HepG2 (cell line): Measurements from ENCODE around the gene MSMB. TPM values are rescaled to one million over a fixed set of nuclear protein-coding genes. Genes with fewer than 3 reads are reported as not detected.
A peak's percentile ranks its signal among the peaks of the same experiment; 100 is the strongest.

Experiments
- CCAR2 ChIP-seq: fragments of 200-400 bp; formaldehyde crosslinking; optimal IDR thresholded peaks from 2 replicates; pipeline ENCODE3; 2018; ENCODE audit warnings: low read depth, mild to moderate bottlenecking, low read length, moderate library complexity
- DMAP1 ChIP-seq: IDR thresholded peaks from 2 replicates; pipeline ENCODE4 v1.6.1; 2016
- EHMT2 ChIP-seq: fragments of 200-600 bp; sonication (generic); IDR thresholded peaks from 2 replicates; pipeline ENCODE4 v1.7.0; 2017; ENCODE audit warnings: antibody characterized with exemption, low read depth, low read length, borderline replicate concordance
- FOSL1 ChIP-seq: sonication (generic); formaldehyde crosslinking; IDR thresholded peaks from 2 replicates; pipeline ENCODE4 v1.9.0; 2021; ENCODE audit warnings: missing genetic modification reagents, borderline replicate concordance
- ZNF362 ChIP-seq: sonication (generic); formaldehyde crosslinking; IDR thresholded peaks from 2 replicates; pipeline ENCODE4 v1.4.0; 2020; ENCODE audit warnings: missing genetic modification reagents, mild to moderate bottlenecking, borderline replicate concordance
- polyA plus RNA-seq, 8 experiments: library from polyadenylated mRNA; depleted of rRNA in 3 of 8; stranded (reverse) in 7 of 8; unstranded in 1 of 8; fragments of >200 nt; fragmentation: Illumina TruSeq in 4 of 8; extraction: Trizol in 4 of 8; gene quantifications; 2 replicates each; pipeline versions ENCODE4 v1.2.1 to v1.2.3, GENCODE V29; 2011 to 2016; ENCODE audit warnings: low read depth in 4 of 8, missing spikeins in 1 of 8, mixed read lengths in 1 of 8; ENCODE audit not compliant: insufficient read depth in 1 of 8
- total RNA-seq, 5 experiments: library from RNA; depleted of rRNA; stranded (reverse); fragments of >200 nt; fragmentation: Illumina TruSeq; extraction: Trizol; gene quantifications; 2 replicates each; pipeline ENCODE4 v1.2.3, GENCODE V29; 2016; ENCODE audit warnings: low read depth in 1 of 5
- TF ChIP-seq, protein P1 (sequence below): sonication (generic); formaldehyde crosslinking; IDR thresholded peaks from 2 replicates; pipeline ENCODE4 v1.8.0; 2022; ENCODE audit warnings: mild to moderate bottlenecking, missing genetic modification reagents; ENCODE audit not compliant: insufficient replicate concordance
- TF ChIP-seq, protein P2 (sequence below): sonication (generic); formaldehyde crosslinking; IDR thresholded peaks from 2 replicates; pipeline ENCODE4 v1.5.1; 2020; ENCODE audit warnings: missing genetic modification reagents, mild to moderate bottlenecking, borderline replicate concordance

Gene MSMB
- total and polyA plus RNA-seq, 2 of the 13 experiments (the other 11 are each of a cell fraction or from before 2014, with no cell fraction given): 0.84 TPM; not detected in 1

DNA sequence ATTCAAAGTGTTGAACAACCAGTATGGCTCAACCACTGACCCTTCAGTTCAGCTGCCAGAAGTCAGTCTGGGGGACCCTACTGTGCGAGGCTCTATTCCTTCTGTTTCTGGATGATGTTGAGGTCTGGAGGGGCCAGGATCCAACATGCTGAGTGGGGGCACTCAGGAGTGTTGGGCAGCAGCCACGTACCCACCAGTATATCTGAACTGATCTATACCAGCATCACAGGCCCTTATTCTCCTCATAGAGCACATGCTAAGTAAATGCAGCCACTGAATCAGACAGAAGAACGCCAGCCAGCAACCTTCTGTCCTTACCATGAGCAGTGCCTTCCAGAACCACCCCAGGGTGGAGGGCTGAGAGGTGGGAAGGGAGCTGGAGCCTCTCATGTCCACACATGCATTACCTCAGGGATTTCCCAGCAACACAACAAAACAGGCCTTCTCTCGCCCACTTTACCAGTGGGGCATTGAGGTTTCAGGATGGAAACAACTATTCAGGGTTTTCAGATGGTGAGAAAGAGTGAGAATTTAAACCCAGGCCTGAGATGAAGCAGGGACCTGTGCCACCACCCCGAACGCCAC, 6.8 kb upstream of the MSMB start (continued):
- TF ChIP-seq, protein P1, sequence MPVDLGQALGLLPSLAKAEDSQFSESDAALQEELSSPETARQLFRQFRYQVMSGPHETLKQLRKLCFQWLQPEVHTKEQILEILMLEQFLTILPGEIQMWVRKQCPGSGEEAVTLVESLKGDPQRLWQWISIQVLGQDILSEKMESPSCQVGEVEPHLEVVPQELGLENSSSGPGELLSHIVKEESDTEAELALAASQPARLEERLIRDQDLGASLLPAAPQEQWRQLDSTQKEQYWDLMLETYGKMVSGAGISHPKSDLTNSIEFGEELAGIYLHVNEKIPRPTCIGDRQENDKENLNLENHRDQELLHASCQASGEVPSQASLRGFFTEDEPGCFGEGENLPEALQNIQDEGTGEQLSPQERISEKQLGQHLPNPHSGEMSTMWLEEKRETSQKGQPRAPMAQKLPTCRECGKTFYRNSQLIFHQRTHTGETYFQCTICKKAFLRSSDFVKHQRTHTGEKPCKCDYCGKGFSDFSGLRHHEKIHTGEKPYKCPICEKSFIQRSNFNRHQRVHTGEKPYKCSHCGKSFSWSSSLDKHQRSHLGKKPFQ (CRISPR knock-in tag): peak; percentile 8
- no peak for TF ChIP-seq DMAP1 (CRISPR knock-in tag)
- no peak for TF ChIP-seq CCAR2
- no peak for TF ChIP-seq FOSL1 (CRISPR knock-in tag)
- TF ChIP-seq, protein P2, sequence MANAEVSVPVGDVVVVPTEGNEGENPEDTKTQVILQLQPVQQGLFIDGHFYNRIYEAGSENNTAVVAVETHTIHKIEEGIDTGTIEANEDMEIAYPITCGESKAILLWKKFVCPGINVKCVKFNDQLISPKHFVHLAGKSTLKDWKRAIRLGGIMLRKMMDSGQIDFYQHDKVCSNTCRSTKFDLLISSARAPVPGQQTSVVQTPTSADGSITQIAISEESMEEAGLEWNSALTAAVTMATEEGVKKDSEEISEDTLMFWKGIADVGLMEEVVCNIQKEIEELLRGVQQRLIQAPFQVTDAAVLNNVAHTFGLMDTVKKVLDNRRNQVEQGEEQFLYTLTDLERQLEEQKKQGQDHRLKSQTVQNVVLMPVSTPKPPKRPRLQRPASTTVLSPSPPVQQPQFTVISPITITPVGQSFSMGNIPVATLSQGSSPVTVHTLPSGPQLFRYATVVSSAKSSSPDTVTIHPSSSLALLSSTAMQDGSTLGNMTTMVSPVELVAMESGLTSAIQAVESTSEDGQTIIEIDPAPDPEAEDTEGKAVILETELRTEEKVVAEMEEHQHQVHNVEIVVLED (CRISPR knock-in tag): no peak; the same call in 1 of the 2 replicates
- TF ChIP-seq ZNF362 (CRISPR knock-in tag): no peak
- no peak for TF ChIP-seq EHMT2
